H9 (cell line): ENCODE results near the gene IDH2. TPM values are rescaled to one million over a fixed set of nuclear protein-coding genes. Genes with fewer than 3 reads are reported as not detected.

Experiments
- DNase-seq: peaks from one replicate; pipeline ENCODE4 v3.0.0-alpha.2; 2017
- H2AFZ ChIP-seq: one replicate; pipeline ENCODE4 v1.6.1; 2013; ENCODE audit warnings: mild to moderate bottlenecking, low read length, control low read depth, moderate library complexity
- H2AK5ac ChIP-seq: 2 replicates; pipeline ENCODE4 v1.6.1; 2013; ENCODE audit warnings: low read length, control low read depth, mixed read lengths; ENCODE audit not compliant: insufficient read length
- H2BK120ac ChIP-seq: one replicate; pipeline ENCODE4 v1.6.1; 2013; ENCODE audit warnings: low read depth, mild to moderate bottlenecking, low read length, control low read depth, inconsistent platforms; ENCODE audit not compliant: poor library complexity, severe bottlenecking
- H2BK12ac ChIP-seq: 2 replicates; pipeline ENCODE4 v1.6.1; 2013; ENCODE audit warnings: low read length, control low read depth, mixed read lengths, low read depth; ENCODE audit not compliant: insufficient read length
- H2BK15ac ChIP-seq: 2 replicates; pipeline ENCODE4 v1.6.1; 2013; ENCODE audit warnings: low read depth, low read length, control low read depth
- H2BK20ac ChIP-seq: one replicate; pipeline ENCODE4 v1.6.1; 2013; ENCODE audit warnings: low read depth, mild to moderate bottlenecking, low read length, control low read depth, inconsistent platforms; ENCODE audit not compliant: poor library complexity, severe bottlenecking
- H2BK5ac ChIP-seq: 2 replicates; pipeline ENCODE4 v1.6.1; 2013; ENCODE audit warnings: low read length, control low read depth, mixed read lengths; ENCODE audit not compliant: insufficient read length
- H3K14ac ChIP-seq: 2 replicates; pipeline ENCODE4 v1.6.1; 2013; ENCODE audit warnings: low read length, control low read depth; ENCODE audit not compliant: insufficient read depth
- H3K18ac ChIP-seq: 2 replicates; pipeline ENCODE4 v1.6.1; 2013; ENCODE audit warnings: low read depth, mild to moderate bottlenecking, mixed read lengths, low read length, control low read depth; ENCODE audit not compliant: insufficient read length
- H3K23ac ChIP-seq: 2 replicates; pipeline ENCODE4 v1.6.1; 2013; ENCODE audit warnings: low read length, control low read depth, mixed read lengths, low read depth; ENCODE audit not compliant: insufficient read length
- H3K23me2 ChIP-seq: 2 replicates; pipeline ENCODE4 v1.6.1; 2013; ENCODE audit warnings: low read depth, mild to moderate bottlenecking, mixed read lengths, low read length, control low read depth; ENCODE audit not compliant: insufficient read length, poor library complexity, severe bottlenecking
- H3K27ac ChIP-seq: 2 replicates; pipeline ENCODE4 v1.5.1; 2013; ENCODE audit warnings: low read length, control low read depth, mixed read lengths, low read depth; ENCODE audit not compliant: insufficient read length
- H3K27me3 ChIP-seq: 2 replicates; pipeline ENCODE4 v1.6.1; 2013; ENCODE audit warnings: low read length, control low read depth, inconsistent platforms; ENCODE audit not compliant: insufficient read depth
- H3K4ac ChIP-seq: 2 replicates; pipeline ENCODE4 v1.6.1; 2013; ENCODE audit warnings: low read depth, mild to moderate bottlenecking, control low read depth, inconsistent platforms, low read length, moderate library complexity
- H3K4me1 ChIP-seq: 2 replicates; pipeline ENCODE4 v1.6.1; 2013; ENCODE audit warnings: low read length, control low read depth, inconsistent platforms; ENCODE audit not compliant: insufficient read depth
- H3K4me2 ChIP-seq: 2 replicates; pipeline ENCODE4 v1.6.1; 2013; ENCODE audit warnings: low read length, control low read depth, mixed read lengths; ENCODE audit not compliant: insufficient read length, insufficient read depth
- H3K56ac ChIP-seq: 2 replicates; pipeline ENCODE4 v1.6.1; 2013; ENCODE audit warnings: low read depth, mild to moderate bottlenecking, mixed read lengths, low read length, control low read depth; ENCODE audit not compliant: insufficient read length
- H3K79me1 ChIP-seq: 2 replicates; pipeline ENCODE4 v1.6.1; 2013; ENCODE audit warnings: low read depth, mild to moderate bottlenecking, moderate library complexity, low read length, control low read depth, inconsistent platforms; ENCODE audit not compliant: insufficient read depth, poor library complexity, severe bottlenecking
- H3K79me2 ChIP-seq: 2 replicates; pipeline ENCODE4 v1.6.1; 2013; ENCODE audit warnings: low read length, control low read depth, inconsistent platforms; ENCODE audit not compliant: insufficient read depth
- H3K9ac ChIP-seq: 2 replicates; pipeline ENCODE4 v1.6.1; 2013; ENCODE audit warnings: low read length, control low read depth, mixed read lengths; ENCODE audit not compliant: insufficient read length; ENCODE audit errors: extremely low read depth
- H3K9me3 ChIP-seq: one replicate; pipeline ENCODE4 v1.6.1; 2013; ENCODE audit warnings: low read depth, low read length, inconsistent platforms; ENCODE audit not compliant: control insufficient read depth
- H3T11ph ChIP-seq: one replicate; pipeline ENCODE4 v1.6.1; 2013; ENCODE audit warnings: mild to moderate bottlenecking, low read length, control low read depth, inconsistent platforms
- H4K20me1 ChIP-seq: one replicate; pipeline ENCODE4 v1.6.1; 2013; ENCODE audit not compliant: control insufficient read depth, insufficient read length, insufficient read depth
- H4K5ac ChIP-seq: 2 replicates; pipeline ENCODE4 v1.6.1; 2013; ENCODE audit warnings: low read depth, mild to moderate bottlenecking, mixed read lengths, low read length, control low read depth; ENCODE audit not compliant: insufficient read length
- H4K8ac ChIP-seq: replicated peaks from 2 replicates; pipeline ENCODE4 v1.6.1; 2013; ENCODE audit warnings: low read length, control low read depth, mixed read lengths, low read depth; ENCODE audit not compliant: insufficient read length
- H4K91ac ChIP-seq: 2 replicates; pipeline ENCODE4 v1.6.1; 2013; ENCODE audit warnings: low read depth, mild to moderate bottlenecking, moderate library complexity, mixed read lengths, low read length, control low read depth; ENCODE audit not compliant: insufficient read length
- H3K27ac Mint-ChIP-seq, 3 experiments: 2 replicates in 2 of 3; 3 replicates in 1 of 3; pipeline ENCODE4 v1.8.0; 2020 to 2021; ENCODE audit warnings: mixed read lengths in 3 of 3, mild to moderate bottlenecking in 1 of 3, moderate library complexity in 1 of 3
- H3K27me3 Mint-ChIP-seq: 2 replicates; pipeline ENCODE4 v1.8.0; 2021; ENCODE audit warnings: low read depth, mild to moderate bottlenecking, moderate library complexity, mixed read lengths
- H3K36me3 Mint-ChIP-seq, 3 experiments: 2 replicates in 2 of 3; 3 replicates in 1 of 3; pipeline ENCODE4 v1.8.0; 2020 to 2021; ENCODE audit warnings: low read depth in 3 of 3, mixed read lengths in 3 of 3; ENCODE audit not compliant: insufficient read depth in 1 of 3
- H3K4me1 Mint-ChIP-seq, 2 experiments: 2 replicates each; pipeline ENCODE4 v1.8.0; 2020; ENCODE audit warnings: mixed read lengths in 2 of 2
- H3K4me3 Mint-ChIP-seq, 2 experiments: 2 replicates in 1 of 2; 3 replicates in 1 of 2; pipeline ENCODE4 v1.8.0; 2020 to 2021; ENCODE audit warnings: mild to moderate bottlenecking in 2 of 2, mixed read lengths in 2 of 2, moderate library complexity in 1 of 2
- H3K9me3 Mint-ChIP-seq, 2 experiments: 2 replicates in 1 of 2; 3 replicates in 1 of 2; pipeline ENCODE4 v1.8.0; 2020; ENCODE audit warnings: mild to moderate bottlenecking in 2 of 2, mixed read lengths in 2 of 2, moderate library complexity in 1 of 2
- WGBS: extraction: QIAGEN DNeasy Blood & Tissue Kit; methylation state at CpG from one replicate; pipeline ENCODE4 v1.1.7; 2013; ENCODE audit warnings: missing lambda C conversion rate, low lambda C conversion rate, mixed read lengths; ENCODE audit not compliant: insufficient read length; ENCODE audit errors: extremely low coverage; 5-methylcytosine and 5-hydroxymethylcytosine counted together
- total RNA-seq: library from RNA; stranded (reverse); gene quantifications from 2 replicates; pipeline ENCODE4 v1.2.1, GENCODE V29; 2021
- TF ChIP-seq, protein P1 (sequence below): fragments of 200-600 bp; sonication (generic); conservative IDR thresholded peaks from 3 replicates; pipeline ENCODE4 v1.8.0; 2021; ENCODE audit warnings: antibody characterized with exemption, mild to moderate bottlenecking

Gene IDH2
- total RNA-seq, 1 experiment from 2014 or later = 57.7 TPM

- Histone ChIP-seq H3K23ac (no peak overlapping the region), H4K91ac (no peak overlapping the region), H2BK15ac (no peak overlapping the region), H2BK20ac (no peak overlapping the region), H3K56ac (no peak overlapping the region), H3T11ph (no peak overlapping the region), H4K20me1 (peaks cover 2% of the 10 kb centered on the region), H3K79me1 (no peaks in the 10 kb centered on the region), H4K8ac (no peak overlapping the region), H2BK5ac (no peak overlapping the region), H3K9me3 (no peaks in the 10 kb centered on the region), H3K18ac (no peak overlapping the region), H3K9ac (no peak overlapping the region), H2AFZ (no peak overlapping the region), H3K14ac (no peak overlapping the region), H3K4ac (no peak overlapping the region), H3K79me2 (no peaks in the 10 kb centered on the region; the same call in 1 of the 2 replicates), H2AK5ac (no peak overlapping the region), H3K27ac (no peak overlapping the region), H3K4me1 (0 out of 2 replicates have a peak, but pooled peaks cover 2% of the 10 kb centered on the region), H2BK120ac (no peak overlapping the region), H3K23me2 (no peaks in the 10 kb centered on the region), H3K4me2 (no peak overlapping the region), H3K27me3 (no peaks in the 10 kb centered on the region), H2BK12ac (no peak overlapping the region), H4K5ac (no peak overlapping the region)
- H3K36me3 Mint-ChIP-seq = peaks cover 0 to 4% (median 0%) of the 10 kb centered on the region in 3 experiments; a peak in 1 of 7 replicates
- no peaks in the 10 kb centered on the region for H3K27me3 Mint-ChIP-seq
- peak overlapping the region in 1 of 3 experiments; percentile 13; a peak in 1 of 7 replicates for H3K27ac Mint-ChIP-seq
- H3K9me3 Mint-ChIP-seq = no peaks in the 10 kb centered on the region
- H3K4me1 Mint-ChIP-seq = peaks cover 33 to 36% of the 10 kb centered on the region in 2 experiments
- TF ChIP-seq, protein P1, sequence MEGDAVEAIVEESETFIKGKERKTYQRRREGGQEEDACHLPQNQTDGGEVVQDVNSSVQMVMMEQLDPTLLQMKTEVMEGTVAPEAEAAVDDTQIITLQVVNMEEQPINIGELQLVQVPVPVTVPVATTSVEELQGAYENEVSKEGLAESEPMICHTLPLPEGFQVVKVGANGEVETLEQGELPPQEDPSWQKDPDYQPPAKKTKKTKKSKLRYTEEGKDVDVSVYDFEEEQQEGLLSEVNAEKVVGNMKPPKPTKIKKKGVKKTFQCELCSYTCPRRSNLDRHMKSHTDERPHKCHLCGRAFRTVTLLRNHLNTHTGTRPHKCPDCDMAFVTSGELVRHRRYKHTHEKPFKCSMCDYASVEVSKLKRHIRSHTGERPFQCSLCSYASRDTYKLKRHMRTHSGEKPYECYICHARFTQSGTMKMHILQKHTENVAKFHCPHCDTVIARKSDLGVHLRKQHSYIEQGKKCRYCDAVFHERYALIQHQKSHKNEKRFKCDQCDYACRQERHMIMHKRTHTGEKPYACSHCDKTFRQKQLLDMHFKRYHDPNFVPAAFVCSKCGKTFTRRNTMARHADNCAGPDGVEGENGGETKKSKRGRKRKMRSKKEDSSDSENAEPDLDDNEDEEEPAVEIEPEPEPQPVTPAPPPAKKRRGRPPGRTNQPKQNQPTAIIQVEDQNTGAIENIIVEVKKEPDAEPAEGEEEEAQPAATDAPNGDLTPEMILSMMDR = no peak
- no CpG with 5 or more reads among the region's 7 CpGs for WGBS
- H3K4me3 Mint-ChIP-seq = no peak overlapping the region
- DNase-seq = no peak
Measured at GRCh38 chr15:90054618-90055097, 47.6 kb downstream of the IDH2 start.
